Stimulated activated naive CD4-positive, alpha-beta T cell (primary cell): ENCODE data around the gene RALGDS.

ENCODE experiments used
- DNase-seq, 6 experiments: peaks; one replicate each; lab custom pipeline; 2025; lab: John Stamatoyannopoulos, UW

RALGDS gene

DNA sequence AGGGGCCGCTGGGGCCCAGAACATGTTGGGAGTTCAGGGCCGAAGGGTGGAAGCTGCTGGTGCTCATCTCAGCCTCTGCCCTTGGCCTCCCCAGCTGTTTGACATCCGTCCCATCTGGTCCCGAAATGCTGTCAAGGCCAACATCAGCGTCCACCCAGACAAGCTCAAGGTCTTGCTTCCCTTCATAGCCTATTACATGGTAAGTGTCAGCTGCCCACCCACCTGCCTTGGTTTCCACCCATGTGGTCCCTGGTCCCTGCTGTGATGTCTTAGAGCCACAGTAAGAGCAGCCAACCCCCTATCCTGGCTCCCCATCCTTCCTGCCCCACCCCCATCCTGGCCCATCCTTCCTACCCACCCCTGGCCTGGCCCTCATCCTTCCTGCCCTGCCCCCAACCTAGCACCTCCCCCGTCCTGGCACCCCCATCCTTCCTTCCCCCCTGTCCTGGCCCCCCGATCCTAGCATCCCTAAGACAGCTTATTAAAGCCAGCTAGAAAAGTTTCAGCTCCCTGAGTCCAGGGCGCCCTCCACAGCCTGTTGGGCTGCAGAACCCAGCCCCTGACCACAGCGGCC lies 69.0 kb downstream of the RALGDS start:
- DNase-seq, result no peak

GRCh38 chr9:133051281-133051900 lies 69.6 kb downstream of the RALGDS start:
- DNase-seq, result no peak

- no peak for DNase-seq
Measured at GRCh38 chr9:133050781-133051180, 70.3 kb downstream of the RALGDS start.

GRCh38 chr9:133050142-133050541 lies 70.9 kb downstream of the RALGDS start:
- no peak for DNase-seq

- no peak for DNase-seq
Measured at GRCh38 chr9:133049043-133049442, 72.0 kb downstream of the RALGDS start.

GRCh38 chr9:133048595-133048994 lies 72.4 kb downstream of the RALGDS start:
- DNase-seq, result peak in 2 of 6 experiments; percentile 15 to 20
